GM12878 (cell line): ENCODE data around the gene MPC1. TPM values are rescaled to one million over a fixed set of nuclear protein-coding genes. Genes with fewer than 3 reads are reported as not detected.

Experiments
- ATAC-seq: fragments of 200-7000 bp; cut with Tn5 transposase; 3 replicates; pipeline ENCODE4 v1.9.1; 2020; ENCODE audit warnings: mild to moderate bottlenecking, moderate library complexity
- BruUV-seq: library from RNA; stranded (reverse); fragments of 400-500 nt; replicated peaks from 2 replicates; lab custom pipeline; 2021; lab: Mats Ljungman, UMichigan
- CTCF ChIA-PET: fragments of 300-600 bp; sonication (Branson Sonifier 250); formaldehyde crosslinking; extraction: SDS; loops from one replicate; lab custom pipeline; 2021; ENCODE audit warnings: inconsistent platforms; lab: Yijun Ruan, JAX
- POLR2A ChIA-PET: fragments of 350-600 bp; formaldehyde crosslinking; extraction: SDS; loops from one replicate; lab custom pipeline; 2021; ENCODE audit warnings: inconsistent platforms; lab: Charles Lee
- RAD21 ChIA-PET: fragments of 300-600 bp; sonication (Branson Sonifier 250); formaldehyde crosslinking; loops from one replicate; lab custom pipeline; 2023; ENCODE audit warnings: antibody characterized with exemption; ENCODE audit not compliant: unreplicated experiment; lab: Charles Lee
- SMC1A ChIA-PET: fragments of 300-600 bp; sonication (Branson Sonifier 250); formaldehyde crosslinking; loops from one replicate; lab custom pipeline; 2023; ENCODE audit not compliant: unreplicated experiment, uncharacterized antibody; lab: Charles Lee
- DNase-seq: peaks from one replicate; pipeline ENCODE4 v3.0.0-alpha.2; 2011; ENCODE audit warnings: low read depth, low spot score
- FAIRE-seq: peaks from 3 replicates; lab custom pipeline; 2011; peaks lifted over from hg19 to GRCh38; lab: Jason Lieb, UNC
- H2AFZ ChIP-seq: 2 replicates; pipeline ENCODE4 v1.6.0; 2011; ENCODE audit warnings: low read depth, low read length, control low read depth; ENCODE audit not compliant: control insufficient read depth
- H3K27ac ChIP-seq: 2 replicates; pipeline ENCODE4 v1.5.1; 2011; ENCODE audit warnings: control low read depth; ENCODE audit not compliant: control insufficient read depth, insufficient read depth
- H3K27me3 ChIP-seq, 2 experiments: replicated peaks in 1 of 2; 2 replicates each; pipeline versions ENCODE4 v1.6.0 to v1.6.1; 2011; ENCODE audit warnings: low read length in 1 of 2; ENCODE audit not compliant: control insufficient read depth in 2 of 2, insufficient read depth in 2 of 2
- H3K36me3 ChIP-seq, 2 experiments: 2 replicates each; pipeline ENCODE4 v1.5.1; 2011; ENCODE audit warnings: low read length in 1 of 2; ENCODE audit not compliant: control insufficient read depth in 2 of 2, insufficient read depth in 2 of 2
- H3K4me1 ChIP-seq: 2 replicates; pipeline ENCODE4 v1.6.1; 2011; ENCODE audit warnings: mild to moderate bottlenecking, low read length, moderate library complexity, mixed read lengths; ENCODE audit not compliant: control insufficient read depth, insufficient read depth
- H3K4me2 ChIP-seq: 2 replicates; pipeline ENCODE4 v1.6.0; 2011; ENCODE audit warnings: control low read depth; ENCODE audit not compliant: control insufficient read depth, insufficient read depth
- H3K4me3 ChIP-seq: fragments of 200-600 bp; sonication (generic); 2 replicates; pipeline ENCODE4 v1.5.1; 2016
- H3K79me2 ChIP-seq: 2 replicates; pipeline ENCODE4 v1.6.0; 2011; ENCODE audit warnings: low read length; ENCODE audit not compliant: control insufficient read depth, insufficient read depth
- H3K9ac ChIP-seq: 2 replicates; pipeline ENCODE4 v1.8.0; 2011; ENCODE audit warnings: low read length, control low read depth, mixed read lengths; ENCODE audit not compliant: control insufficient read depth, insufficient read depth
- H3K9me3 ChIP-seq: replicated peaks from 3 replicates; pipeline ENCODE4 v1.5.1; 2011; ENCODE audit warnings: mild to moderate bottlenecking, low read length; ENCODE audit not compliant: control insufficient read depth, insufficient read depth
- H4K20me1 ChIP-seq: 2 replicates; pipeline ENCODE4 v1.6.0; 2011; ENCODE audit not compliant: control insufficient read depth, insufficient read depth
- ATF2 ChIP-seq: IDR thresholded peaks from 2 replicates; pipeline ENCODE4 v1.6.1; 2012; ENCODE audit warnings: low read length, inconsistent platforms
- BCL11A ChIP-seq: IDR thresholded peaks from 2 replicates; pipeline ENCODE4 v1.6.1; 2011; ENCODE audit warnings: low read depth, low read length
- CBX5 ChIP-seq: sonication (generic); IDR thresholded peaks from 2 replicates; pipeline ENCODE4 v1.6.1; 2016; ENCODE audit warnings: low read depth, moderate library complexity, mild to moderate bottlenecking, inconsistent platforms
- CEBPZ ChIP-seq: fragments of 150-350 bp; IDR thresholded peaks from 2 replicates; pipeline ENCODE4 v1.6.1; 2016; ENCODE audit warnings: low read depth, low read length
- DPF2 ChIP-seq: fragments of 450-650 bp; IDR thresholded peaks from 2 replicates; pipeline ENCODE4 v1.6.1; 2017; ENCODE audit warnings: mild to moderate bottlenecking
- E4F1 ChIP-seq: fragments of 450-650 bp; IDR thresholded peaks from 2 replicates; pipeline ENCODE4 v1.6.1; 2018; ENCODE audit warnings: borderline replicate concordance, mild to moderate bottlenecking; ENCODE audit not compliant: partially characterized antibody
- EED ChIP-seq: sonication (generic); IDR thresholded peaks from 2 replicates; pipeline ENCODE4 v1.6.1; 2016; ENCODE audit warnings: antibody characterized with exemption, low read depth
- IRF3 ChIP-seq: fragments of 450-650 bp; IDR thresholded peaks from 2 replicates; pipeline ENCODE4 v1.6.1; 2014; ENCODE audit warnings: mild to moderate bottlenecking
- MAX ChIP-seq: IDR thresholded peaks from 2 replicates; pipeline ENCODE4 v1.6.1; 2012; ENCODE audit warnings: low read depth, low read length, improper control_type of control experiment
- NR2F1 ChIP-seq: fragments of 450-650 bp; conservative IDR thresholded peaks from 2 replicates; pipeline ENCODE4 v1.6.1; 2017; ENCODE audit warnings: mild to moderate bottlenecking
- PKNOX1 ChIP-seq: fragments of 450-650 bp; IDR thresholded peaks from 2 replicates; pipeline ENCODE4 v1.6.1; 2016; ENCODE audit warnings: mild to moderate bottlenecking
- TCF3 ChIP-seq: IDR thresholded peaks from 2 replicates; pipeline ENCODE4 v1.6.1; 2012; ENCODE audit warnings: low read depth, mild to moderate bottlenecking, low read length, borderline replicate concordance; ENCODE audit not compliant: insufficient read depth
- WRNIP1 ChIP-seq: IDR thresholded peaks from 2 replicates; pipeline ENCODE4 v1.6.1; 2011; ENCODE audit warnings: low read depth, low read length, improper control_type of control experiment, borderline replicate concordance
- WGBS: methylation state at CpG from one replicate; pipeline ENCODE4 v1.1.6; 2016; ENCODE audit warnings: low lambda C conversion rate; ENCODE audit not compliant: insufficient replicate concordance, insufficient coverage; ENCODE audit errors: missing lambda C conversion rate; 5-methylcytosine and 5-hydroxymethylcytosine counted together
- in situ Hi-C: fragments of 300-500 bp; cut with MboI; formaldehyde crosslinking; loops from 9 replicates; pipeline ENCODE4 v1.14.3; 2018; ENCODE audit warnings: mixed read lengths
- intact Hi-C: fragments of 100-400 bp; cut with micrococcal nuclease; formaldehyde crosslinking; loops from one replicate; pipeline ENCODE4 v1.14.2; 2022; ENCODE audit not compliant: unreplicated experiment
- polyA plus RNA-seq, 11 experiments: library from polyadenylated mRNA; depleted of rRNA in 4 of 11; unstranded in 6 of 11; stranded (reverse) in 5 of 11; fragments of >200 nt; fragmentation: Nextera tagmentation in 4 of 11; fragmentation: Illumina TruSeq in 1 of 11; extraction: Ambion mirVana in 4 of 11; extraction: Trizol in 1 of 11; gene quantifications; 1 replicate in 1 of 11; 2 replicates in 10 of 11; pipeline versions ENCODE4 v1.2.1 to v1.2.3, GENCODE V29; 2011 to 2016; ENCODE audit warnings: inconsistent platforms in 2 of 11, missing spikeins in 2 of 11, low read depth in 1 of 11
- total RNA-seq, 4 experiments: library from RNA; depleted of rRNA in 3 of 4; stranded (reverse); fragments of >200 nt in 3 of 4; fragmentation: Illumina TruSeq in 1 of 4; extraction: Trizol in 1 of 4; gene quantifications; 2 replicates each; pipeline versions ENCODE4 v1.2.1 to v1.2.3, GENCODE V29; 2013 to 2021

The MPC1 gene
- total and polyA plus RNA-seq, 10 of the 15 experiments (the other 5 are each of a cell fraction or from before 2014, with no cell fraction given) = 53.2 to 177 (median 78.8) TPM

- no peak for TF ChIP-seq E4F1
Observed at GRCh38 chr6:166417285-166417691, 34.5 kb upstream of the MPC1 start (continued).

- DNase-seq (no peak), FAIRE-seq (no peak), ATAC-seq (no peak)
- no peak overlapping the region for H3K9ac ChIP-seq
- no peaks in the 10 kb centered on the region for H3K36me3 ChIP-seq
- no peak overlapping the region for H3K4me2 ChIP-seq
- H3K27me3 ChIP-seq = no peaks in the 10 kb centered on the region
- H3K79me2 ChIP-seq = no peaks in the 10 kb centered on the region
- peaks cover 19% of the 10 kb centered on the region for H3K4me1 ChIP-seq
- 60% methylated on average over 5 of the region's 5 CpGs for WGBS
- SMC1A ChIA-PET = no interaction called here
- RAD21 ChIA-PET = no interaction called here
- CTCF ChIA-PET = no interaction called here
- POLR2A ChIA-PET = interaction anchor here (0.5 kb wide), 1 partner anchor 130 kb away, joined by 8 read pairs; no protein-coding TSS in a partner anchor
- intact Hi-C loops (no loop called here), in situ Hi-C loops (no loop called here)
- no peak overlapping the region for H3K4me3 ChIP-seq
- H3K9me3 ChIP-seq = no peaks in the 10 kb centered on the region; the same call in 2 of the 3 replicates
- no TSS peak for BruUV-seq
- no peaks in the 10 kb centered on the region for H4K20me1 ChIP-seq
- H3K27ac ChIP-seq = no peak overlapping the region
- no peak overlapping the region for H2AFZ ChIP-seq
- TF ChIP-seq DPF2 (no peak), IRF3 (no peak), ATF2 (no peak), WRNIP1 (no peak), BCL11A (no peak), MAX (no peak), NR2F1 (no peak), PKNOX1 (no peak), CBX5 (no peak), EED (no peak), CEBPZ (no peak), TCF3 (no peak)
Observed at GRCh38 chr6:166415833-166416347, 33.1 kb upstream of the MPC1 start.
